Ascending aorta (tissue), 2 donors: ENCODE data around the gene LMOD1. TPM values are rescaled to one million over a fixed set of nuclear protein-coding genes. Genes with fewer than 3 reads are reported as not detected.

ENCODE experiments used
- DNase-seq, 2 donors: peaks; one replicate each; pipeline ENCODE4 v3.0.0-alpha.2; 2019; ENCODE audit warnings: low spot score in 2 of 2
- H3K27ac ChIP-seq, 2 donors: fragments of 200-600 bp; sonication (generic); one replicate each; pipeline ENCODE4 v1.5.1; 2016 to 2017; ENCODE audit warnings: mild to moderate bottlenecking in 1 of 2
- H3K27me3 ChIP-seq: fragments of 200-600 bp; sonication (generic); one replicate; pipeline ENCODE4 v1.5.1; 2017
- H3K36me3 ChIP-seq, 2 donors: fragments of 200-600 bp; sonication (generic); one replicate each; pipeline ENCODE4 v1.5.1; 2016
- H3K4me1 ChIP-seq, 2 donors: fragments of 200-600 bp; sonication (generic); one replicate each; pipeline ENCODE4 v1.5.1; 2016 to 2017; ENCODE audit warnings: mild to moderate bottlenecking in 1 of 2
- H3K4me3 ChIP-seq, 2 donors: fragments of 200-600 bp; sonication (generic); one replicate each; pipeline ENCODE4 v1.5.1; 2016 to 2017; ENCODE audit warnings: mild to moderate bottlenecking in 1 of 2
- H3K9me3 ChIP-seq, 2 donors: fragments of 200-600 bp; sonication (generic); one replicate each; pipeline ENCODE4 v1.5.1; 2016
- CTCF ChIP-seq, 3 experiments: fragments of 200-600 bp in 2 of 3; fragments of 450-650 bp in 1 of 3; sonication (generic) in 2 of 3; IDR thresholded peaks; one replicate each; pipeline ENCODE4 v1.5.1; 2016 to 2019; ENCODE audit warnings: antibody characterized with exemption in 3 of 3, mild to moderate bottlenecking in 1 of 3, moderate library complexity in 1 of 3
- intact Hi-C: fragments of 100-400 bp; cut with DNase I; formaldehyde crosslinking; loops from one replicate; pipeline ENCODE4 v1.15.1; 2023
- total RNA-seq: library from RNA; depleted of rRNA; stranded (reverse); fragments of >200 nt; gene quantifications from one replicate; pipeline ENCODE4 v1.1.0, GENCODE V29; 2016

LMOD1 gene
- total RNA-seq, 1 donor from 2014 or later: 316 TPM

DNA sequence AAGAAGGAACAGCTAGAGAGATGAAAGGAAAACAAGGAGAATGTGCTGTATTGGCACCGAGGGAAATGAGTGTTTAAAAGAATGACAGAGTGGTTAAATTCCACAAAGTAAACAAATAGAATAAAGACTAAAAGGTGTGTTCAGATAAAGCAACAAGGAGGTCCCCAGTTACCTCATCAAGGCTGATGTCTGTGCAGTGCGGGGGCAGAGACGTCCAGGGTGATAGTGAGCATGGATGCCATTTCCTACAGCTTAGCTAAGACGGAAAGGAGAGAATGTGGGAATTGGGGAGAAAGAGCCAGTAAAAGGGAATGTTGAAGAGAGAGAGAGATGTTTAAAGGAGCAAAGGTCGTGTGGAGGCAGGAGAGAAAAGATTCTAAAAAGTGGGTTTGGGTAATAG, 15.5 kb downstream of the LMOD1 start:
- Histone ChIP-seq H3K27ac (peak overlapping the region; percentile 72 to 94), H3K4me3 (peak overlapping the region in 1 of 2 donors; percentile 24), H3K9me3 (no peaks in the 10 kb centered on the region), H3K36me3 (peaks cover 25 to 71% of the 10 kb centered on the region in 2 donors), H3K27me3 (no peaks in the 10 kb centered on the region), H3K4me1 (peaks cover 15 to 71% of the 10 kb centered on the region in 2 donors)
- no peak for TF ChIP-seq CTCF (IDR thresholded peaks at IDR 0.05)
- no peak for DNase-seq
- intact Hi-C loops: no loop called here

GRCh38 chr1:201930137-201930536, 16.2 kb downstream of the LMOD1 start:
- peak overlapping the region; percentile 72 to 94 for H3K27ac ChIP-seq
- H3K9me3 ChIP-seq: no peaks in the 10 kb centered on the region
- peak overlapping the region; percentile 23 to 24 for H3K4me3 ChIP-seq
- H3K36me3 ChIP-seq: peaks cover 28 to 73% of the 10 kb centered on the region in 2 donors
- peaks cover 15 to 68% of the 10 kb centered on the region in 2 donors for H3K4me1 ChIP-seq
- intact Hi-C loops: no loop called here
- TF ChIP-seq CTCF (IDR thresholded peaks at IDR 0.05): no peak
- no peaks in the 10 kb centered on the region for H3K27me3 ChIP-seq
- DNase-seq: no peak

GRCh38 chr1:201928266-201928665, 18.1 kb downstream of the LMOD1 start:
- Histone ChIP-seq H3K9me3 (no peaks in the 10 kb centered on the region), H3K36me3 (peaks cover 34 to 80% of the 10 kb centered on the region in 2 donors), H3K4me1 (peaks cover 12 to 68% of the 10 kb centered on the region in 2 donors), H3K27ac (peak overlapping the region; percentile 81 to 94), H3K27me3 (no peaks in the 10 kb centered on the region), H3K4me3 (no peak overlapping the region)
- no peak for DNase-seq
- no peak for TF ChIP-seq CTCF (IDR thresholded peaks at IDR 0.05)
- intact Hi-C loops: no loop called here

DNA sequence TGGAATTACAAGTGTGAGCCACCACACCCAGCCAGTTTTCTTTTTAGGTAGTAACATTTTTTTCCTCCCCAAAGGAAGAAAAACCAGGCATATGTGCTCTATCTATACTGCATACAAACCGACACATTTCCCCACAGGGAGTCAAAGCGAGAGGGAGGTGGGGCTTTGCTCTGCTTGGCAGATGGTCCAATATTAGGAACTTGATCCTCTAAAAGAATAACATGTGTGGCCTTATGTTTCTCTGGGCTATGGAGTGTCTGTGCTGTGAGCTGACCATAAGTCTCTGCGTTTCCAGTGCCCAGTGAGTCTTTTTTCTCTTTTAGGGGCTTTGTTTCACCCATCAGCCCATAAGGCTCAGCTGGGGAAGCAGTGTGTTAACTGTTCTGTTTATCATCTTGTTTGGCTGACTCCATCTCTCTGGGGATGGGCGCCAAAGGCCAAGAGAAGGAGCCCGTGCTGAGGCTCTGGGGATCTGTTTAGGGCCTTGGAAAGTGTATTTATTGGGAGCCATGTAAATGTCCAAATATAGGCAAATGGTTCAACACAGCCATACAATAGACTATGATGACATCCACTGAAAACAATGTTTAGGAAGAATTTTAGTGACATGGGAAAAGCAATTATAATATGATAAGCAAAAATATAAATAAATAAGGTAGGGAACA, 20.2 kb downstream of the LMOD1 start:
- intact Hi-C loops: no loop called here
- peaks cover 43 to 85% of the 10 kb centered on the region in 2 donors for H3K36me3 ChIP-seq
- H3K27ac ChIP-seq: peak overlapping the region; percentile 81 to 94
- H3K4me1 ChIP-seq: peaks cover 10 to 71% of the 10 kb centered on the region in 2 donors
- TF ChIP-seq CTCF (IDR thresholded peaks at IDR 0.05): no peak
- H3K4me3 ChIP-seq: peak overlapping the region in 1 of 2 donors; percentile 37
- H3K9me3 ChIP-seq: no peaks in the 10 kb centered on the region
- no peak for DNase-seq
- H3K27me3 ChIP-seq: no peaks in the 10 kb centered on the region

GRCh38 chr1:201925301-201925567, 21.1 kb downstream of the LMOD1 start:
- peak overlapping the region; percentile 81 to 94 for H3K27ac ChIP-seq
- no peak overlapping the region for H3K4me3 ChIP-seq
- DNase-seq: no peak
- H3K4me1 ChIP-seq: peaks cover 14 to 72% of the 10 kb centered on the region in 2 donors
- intact Hi-C loops: no loop called here
- H3K36me3 ChIP-seq: peaks cover 51 to 85% of the 10 kb centered on the region in 2 donors
- no peaks in the 10 kb centered on the region for H3K27me3 ChIP-seq
- no peak for TF ChIP-seq CTCF (IDR thresholded peaks at IDR 0.05)
- no peaks in the 10 kb centered on the region for H3K9me3 ChIP-seq
